Body of pancreas (tissue), 4 donors: Measurements from ENCODE around the gene SEMA4F. TPM values are rescaled to one million over a fixed set of nuclear protein-coding genes. Genes with fewer than 3 reads are reported as not detected.

Source experiments
- ATAC-seq: fragments of 150-250 bp; one replicate; pipeline ENCODE4 v1.9.1; 2016
- DNase-seq, 4 donors: peaks; one replicate each; pipeline ENCODE4 v3.0.0-alpha.2; 2019
- H3K27ac ChIP-seq, 4 donors: fragments of 200-600 bp; sonication (generic); 1 replicate in 3 of 4; 2 replicates in 1 of 4; pipeline versions ENCODE4 v1.5.1 to v1.6.1; 2016 to 2019; ENCODE audit warnings: mild to moderate bottlenecking in 1 of 4, mixed read lengths in 1 of 4, moderate library complexity in 1 of 4
- H3K27me3 ChIP-seq, 2 donors: fragments of 200-600 bp; sonication (generic); one replicate each; pipeline ENCODE4 v1.6.0; 2016; ENCODE audit warnings: mild to moderate bottlenecking in 1 of 2
- H3K36me3 ChIP-seq, 2 donors: fragments of 200-600 bp; sonication (generic); replicated peaks in 1 of 2; 2 replicates each; pipeline ENCODE4 v1.5.1; 2016; ENCODE audit warnings: low read depth in 2 of 2; ENCODE audit not compliant: insufficient read depth in 1 of 2
- H3K4me1 ChIP-seq: fragments of 200-600 bp; sonication (generic); one replicate; pipeline ENCODE4 v1.6.0; 2016
- H3K4me3 ChIP-seq, 2 donors: fragments of 200-600 bp; sonication (generic); 1 replicate in 1 of 2; 2 replicates in 1 of 2; pipeline ENCODE4 v1.5.1; 2016 to 2019
- H3K9me3 ChIP-seq, 3 donors: fragments of 200-600 bp; sonication (generic); 1 replicate in 2 of 3; 2 replicates in 1 of 3; pipeline ENCODE4 v1.5.1; 2016
- POLR2A ChIP-seq, 3 donors: fragments of 450-650 bp; IDR thresholded peaks; one replicate each; pipeline ENCODE4 v1.6.1; 2016; ENCODE audit warnings: antibody characterized with exemption in 3 of 3, mild to moderate bottlenecking in 2 of 3
- WGBS, 2 donors: methylation state at CpG; one replicate each; pipeline ENCODE4 v1.1.5; 2017; 5-methylcytosine and 5-hydroxymethylcytosine counted together
- intact Hi-C: fragments of 100-400 bp; cut with DNase I; formaldehyde crosslinking; loops from one replicate; pipeline ENCODE4 v1.15.1; 2023
- total RNA-seq, 2 donors: library from RNA; depleted of rRNA; stranded (reverse); fragments of >200 nt; gene quantifications; one replicate each; pipeline ENCODE4 v1.1.0, GENCODE V29; 2016
- TF ChIP-seq, protein P1 (sequence below), 7 experiments: fragments of 450-650 bp in 4 of 7; fragments of 200-600 bp in 3 of 7; sonication (generic) in 3 of 7; IDR thresholded peaks; one replicate each; pipeline ENCODE4 v1.5.1; 2016 to 2019; ENCODE audit warnings: antibody characterized with exemption in 7 of 7

The SEMA4F gene
- total RNA-seq, 2 donors from 2014 or later: 3.1 to 4.6 TPM

DNA sequence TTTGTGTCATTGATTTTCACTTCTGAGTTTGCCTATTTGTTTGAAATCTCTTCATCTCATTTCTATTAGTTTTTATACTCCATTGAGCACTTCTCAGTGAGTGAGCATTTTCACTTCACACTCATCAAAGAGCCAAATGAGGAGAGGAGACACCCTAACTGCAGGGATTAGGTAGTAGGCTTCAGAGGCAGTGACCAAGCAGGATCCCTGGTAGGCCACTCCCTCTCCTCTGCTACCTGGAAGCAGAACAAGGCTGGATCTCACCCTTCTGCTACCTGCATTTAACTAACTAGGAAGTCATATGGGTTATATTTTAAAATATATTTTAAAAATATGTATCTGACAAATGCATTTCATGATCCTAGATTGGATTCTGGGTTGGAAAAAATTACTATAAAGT is 52.7 kb downstream of the SEMA4F start:
- intact Hi-C loops: no loop called here
- Histone ChIP-seq H3K4me1 (no peaks in the 10 kb centered on the region), H3K9me3 (no peaks in the 10 kb centered on the region), H3K36me3 (no peaks in the 10 kb centered on the region), H3K27me3 (no peaks in the 10 kb centered on the region), H3K4me3 (no peak overlapping the region), H3K27ac (no peak overlapping the region)
- no peak for ATAC-seq
- TF ChIP-seq POLR2A (IDR thresholded peaks at IDR 0.05): no peak
- TF ChIP-seq, protein P1, sequence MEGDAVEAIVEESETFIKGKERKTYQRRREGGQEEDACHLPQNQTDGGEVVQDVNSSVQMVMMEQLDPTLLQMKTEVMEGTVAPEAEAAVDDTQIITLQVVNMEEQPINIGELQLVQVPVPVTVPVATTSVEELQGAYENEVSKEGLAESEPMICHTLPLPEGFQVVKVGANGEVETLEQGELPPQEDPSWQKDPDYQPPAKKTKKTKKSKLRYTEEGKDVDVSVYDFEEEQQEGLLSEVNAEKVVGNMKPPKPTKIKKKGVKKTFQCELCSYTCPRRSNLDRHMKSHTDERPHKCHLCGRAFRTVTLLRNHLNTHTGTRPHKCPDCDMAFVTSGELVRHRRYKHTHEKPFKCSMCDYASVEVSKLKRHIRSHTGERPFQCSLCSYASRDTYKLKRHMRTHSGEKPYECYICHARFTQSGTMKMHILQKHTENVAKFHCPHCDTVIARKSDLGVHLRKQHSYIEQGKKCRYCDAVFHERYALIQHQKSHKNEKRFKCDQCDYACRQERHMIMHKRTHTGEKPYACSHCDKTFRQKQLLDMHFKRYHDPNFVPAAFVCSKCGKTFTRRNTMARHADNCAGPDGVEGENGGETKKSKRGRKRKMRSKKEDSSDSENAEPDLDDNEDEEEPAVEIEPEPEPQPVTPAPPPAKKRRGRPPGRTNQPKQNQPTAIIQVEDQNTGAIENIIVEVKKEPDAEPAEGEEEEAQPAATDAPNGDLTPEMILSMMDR (IDR thresholded peaks at IDR 0.05): no peak
- no peak for DNase-seq

GRCh38 chr2:74707837-74708236 is 53.8 kb downstream of the SEMA4F start:
- TF ChIP-seq POLR2A (IDR thresholded peaks at IDR 0.05): no peak
- TF ChIP-seq, protein P1 (IDR thresholded peaks at IDR 0.05): no peak
- Histone ChIP-seq H3K27ac (no peak overlapping the region), H3K9me3 (no peaks in the 10 kb centered on the region), H3K4me3 (no peak overlapping the region), H3K27me3 (no peaks in the 10 kb centered on the region), H3K4me1 (no peaks in the 10 kb centered on the region), H3K36me3 (no peaks in the 10 kb centered on the region)
- no peak for ATAC-seq
- 84 to 89% methylated on average over 3 of the region's 3 CpGs for WGBS, 2 donors
- intact Hi-C loops: no loop called here
- no peak for DNase-seq

- DNase-seq (no peak), ATAC-seq (no peak)
- intact Hi-C loops: no loop called here
- Histone ChIP-seq H3K4me1 (no peaks in the 10 kb centered on the region), H3K27me3 (no peaks in the 10 kb centered on the region), H3K4me3 (no peak overlapping the region), H3K27ac (no peak overlapping the region), H3K36me3 (no peaks in the 10 kb centered on the region), H3K9me3 (no peaks in the 10 kb centered on the region)
- TF ChIP-seq, protein P1 (IDR thresholded peaks at IDR 0.05): no peak
- TF ChIP-seq POLR2A (IDR thresholded peaks at IDR 0.05): no peak
Observed at GRCh38 chr2:74708296-74708695, 54.2 kb downstream of the SEMA4F start.

- ATAC-seq (no peak), DNase-seq (no peak)
- 71 to 88% methylated on average over 4 of the region's 4 CpGs for WGBS, 2 donors
- intact Hi-C loops: no loop called here
- H3K4me3 ChIP-seq: no peak overlapping the region
- H3K27me3 ChIP-seq: no peaks in the 10 kb centered on the region
- H3K9me3 ChIP-seq: no peaks in the 10 kb centered on the region
- no peaks in the 10 kb centered on the region for H3K4me1 ChIP-seq
- TF ChIP-seq, protein P1 (IDR thresholded peaks at IDR 0.05): no peak
- no peak for TF ChIP-seq POLR2A (IDR thresholded peaks at IDR 0.05)
- no peaks in the 10 kb centered on the region for H3K36me3 ChIP-seq
- H3K27ac ChIP-seq: no peak overlapping the region
Observed at GRCh38 chr2:74708883-74709282, 54.8 kb downstream of the SEMA4F start.

DNA sequence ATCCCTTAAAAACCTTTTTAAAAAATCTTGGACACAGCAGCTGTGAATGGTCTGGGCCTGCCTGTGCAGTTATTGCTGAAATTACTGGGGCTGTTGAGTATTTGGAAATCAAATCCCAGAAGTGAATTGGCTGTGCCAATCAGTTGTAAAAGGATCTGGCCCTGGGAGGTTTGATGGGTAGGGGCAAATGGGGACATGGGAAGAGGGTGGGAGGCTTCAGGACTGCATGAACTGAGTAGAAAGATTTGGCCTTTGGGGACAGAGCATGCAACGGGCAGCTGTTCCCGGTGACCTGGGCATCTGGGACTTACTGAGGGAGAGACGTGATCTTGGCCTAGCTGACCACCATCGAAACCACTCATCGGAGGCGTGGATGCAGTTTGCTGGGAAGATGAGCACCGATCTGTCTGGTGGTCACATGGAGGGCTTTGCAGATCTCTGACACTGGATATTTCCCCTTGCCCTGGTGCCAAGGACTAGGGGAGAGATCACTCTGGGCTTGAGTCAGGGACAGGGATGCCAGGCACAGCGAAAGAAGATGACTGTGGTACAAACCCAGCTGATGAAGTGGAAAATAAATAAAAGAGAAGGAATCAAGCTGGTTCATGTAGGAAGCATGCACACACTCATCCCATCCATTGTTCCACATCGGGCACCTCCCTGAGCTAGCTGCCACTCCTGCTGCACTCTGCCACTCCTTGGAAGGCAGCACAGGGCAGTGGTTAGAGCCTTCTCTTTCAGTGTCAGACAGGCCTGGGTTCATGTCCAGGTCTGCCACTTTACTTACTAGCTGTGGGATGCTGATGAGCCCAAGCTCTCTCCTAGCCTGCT is 58.4 kb downstream of the SEMA4F start:
- Histone ChIP-seq H3K4me1 (peaks cover 4% of the 10 kb centered on the region), H3K4me3 (no peak overlapping the region), H3K27me3 (no peaks in the 10 kb centered on the region), H3K27ac (no peak overlapping the region), H3K36me3 (no peaks in the 10 kb centered on the region), H3K9me3 (no peaks in the 10 kb centered on the region)
- intact Hi-C loops: no loop called here
- TF ChIP-seq, protein P1 (IDR thresholded peaks at IDR 0.05): no peak
- TF ChIP-seq POLR2A (IDR thresholded peaks at IDR 0.05): no peak
- ATAC-seq (no peak), DNase-seq (no peak)
- 79 to 83% methylated on average over 9 of the region's 9 CpGs for WGBS, 2 donors
